SK-N-MC (cell line): ENCODE results near the gene LENEP.

Experiments used
- EZH2 ChIP-seq: fragments of 200-600 bp; sonication (generic); IDR thresholded peaks from one replicate; pipeline ENCODE4 v1.6.1; 2017; ENCODE audit warnings: antibody characterized with exemption
- FOXP2 ChIP-seq: optimal IDR thresholded peaks from 2 replicates; pipeline ENCODE3; 2011; ENCODE audit warnings: mild to moderate bottlenecking, moderate library complexity; ENCODE audit not compliant: insufficient read depth; ENCODE audit errors: extremely low read length, control extremely low read depth
- POLR2AphosphoS5 ChIP-seq: IDR thresholded peaks from 2 replicates; pipeline ENCODE4 v1.6.1; 2012; ENCODE audit warnings: mild to moderate bottlenecking, low read depth, low read length, borderline replicate concordance

DNA sequence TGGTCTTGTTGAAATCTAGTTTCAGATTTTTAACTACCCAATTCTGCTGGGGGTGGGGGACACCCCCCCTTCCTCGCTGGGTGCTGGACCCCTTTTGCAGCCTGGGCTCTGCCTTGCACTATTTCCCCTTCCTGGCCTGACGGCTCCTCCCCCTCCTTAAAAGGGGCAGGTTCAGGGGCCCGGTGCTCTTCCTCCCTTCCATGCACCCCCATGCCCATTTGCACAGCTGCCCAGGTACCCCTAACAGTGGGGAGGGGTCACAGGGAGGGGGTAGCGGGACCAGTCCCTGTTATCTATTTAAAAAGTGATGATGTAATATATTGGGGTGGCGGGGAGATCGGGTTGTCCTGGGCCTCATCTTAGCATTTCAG lies 24.5 kb downstream of the LENEP start:
- TF ChIP-seq POLR2AphosphoS5, result no peak
- TF ChIP-seq EZH2, result no peak
- no peak for TF ChIP-seq FOXP2
